GM06990 (cell line): ENCODE results near the gene RAB44.

Experiments
- DNase-seq: peaks from one replicate; pipeline ENCODE4 v3.0.0-alpha.2; 2011; ENCODE audit not compliant: insufficient read length; ENCODE audit errors: extremely low read depth
- H3K27me3 ChIP-seq: replicated peaks from 2 replicates; pipeline ENCODE4 v1.6.0; 2011; ENCODE audit warnings: low read length; ENCODE audit not compliant: control insufficient read depth, insufficient read depth
- H3K36me3 ChIP-seq: 2 replicates; pipeline ENCODE4 v1.5.1; 2011; ENCODE audit warnings: low read length; ENCODE audit not compliant: control insufficient read depth, insufficient read depth
- H3K4me3 ChIP-seq: replicated peaks from 2 replicates; pipeline ENCODE4 v1.5.1; 2011; ENCODE audit warnings: low read depth, mild to moderate bottlenecking, control low read depth, low read length
- CTCF ChIP-seq: IDR thresholded peaks from 2 replicates; pipeline ENCODE4 v1.5.1; 2011; ENCODE audit warnings: low read length, control low read depth, mild to moderate bottlenecking, inconsistent platforms; ENCODE audit not compliant: insufficient read depth, poor library complexity, severe bottlenecking

RAB44 gene

GRCh38 chr6:36743032-36743431 lies 45.4 kb downstream of the RAB44 start:
- no peaks in the 10 kb centered on the region for H3K27me3 ChIP-seq
- TF ChIP-seq CTCF: no peak
- no peak overlapping the region for H3K4me3 ChIP-seq
- peaks cover 17% of the 10 kb centered on the region for H3K36me3 ChIP-seq
- no peak for DNase-seq

- no peak overlapping the region for H3K4me3 ChIP-seq
- H3K36me3 ChIP-seq: peaks cover 20% of the 10 kb centered on the region
- no peaks in the 10 kb centered on the region for H3K27me3 ChIP-seq
- DNase-seq: no peak
- no peak for TF ChIP-seq CTCF
Measured at GRCh38 chr6:36743538-36744303, 46.1 kb downstream of the RAB44 start.

GRCh38 chr6:36744304-36744673 lies 46.7 kb downstream of the RAB44 start:
- Histone ChIP-seq H3K4me3 (no peak overlapping the region), H3K27me3 (no peaks in the 10 kb centered on the region), H3K36me3 (peaks cover 20% of the 10 kb centered on the region)
- DNase-seq: no peak
- no peak for TF ChIP-seq CTCF

GRCh38 chr6:36745283-36745682 lies 47.7 kb downstream of the RAB44 start:
- Histone ChIP-seq H3K36me3 (peaks cover 26% of the 10 kb centered on the region), H3K27me3 (no peaks in the 10 kb centered on the region), H3K4me3 (no peak overlapping the region)
- DNase-seq: no peak
- TF ChIP-seq CTCF: no peak

GRCh38 chr6:36745836-36746235 lies 48.2 kb downstream of the RAB44 start:
- no peak for DNase-seq
- Histone ChIP-seq H3K36me3 (peaks cover 31% of the 10 kb centered on the region), H3K4me3 (no peak overlapping the region), H3K27me3 (no peaks in the 10 kb centered on the region)
- no peak for TF ChIP-seq CTCF

- H3K27me3 ChIP-seq: no peaks in the 10 kb centered on the region
- no peak overlapping the region for H3K4me3 ChIP-seq
- H3K36me3 ChIP-seq: peaks cover 35% of the 10 kb centered on the region
- TF ChIP-seq CTCF: no peak
- no peak for DNase-seq
Measured at GRCh38 chr6:36746251-36746650, 48.6 kb downstream of the RAB44 start.
